PC-3 (cell line): Measurements from ENCODE around the gene AGAP1. TPM values are rescaled to one million over a fixed set of nuclear protein-coding genes. Genes with fewer than 3 reads are reported as not detected.

Experiments
- ATAC-seq: fragments of 200-7000 bp; cut with Tn5 transposase; 2 replicates; pipeline ENCODE4 v1.9.1; 2020; ENCODE audit warnings: mild to moderate bottlenecking, moderate library complexity
- BruUV-seq: library from RNA; stranded (reverse); fragments of 400-500 nt; replicated peaks from 2 replicates; lab custom pipeline; 2021; lab: Mats Ljungman, UMichigan
- CTCF ChIA-PET: fragments of 300-600 bp; sonication (Branson Sonifier 250); formaldehyde crosslinking; loops from one replicate; lab custom pipeline; 2022; ENCODE audit warnings: antibody characterized with exemption; lab: Charles Lee
- POLR2A ChIA-PET: fragments of 300-600 bp; sonication (Branson Sonifier 250); formaldehyde crosslinking; loops from one replicate; lab custom pipeline; 2022; ENCODE audit warnings: antibody characterized with exemption; ENCODE audit not compliant: unreplicated experiment; lab: Charles Lee
- DNase-seq: peaks from one replicate; pipeline ENCODE4 v3.0.0-alpha.2; 2015
- H2AFZ ChIP-seq: fragments of 300-600 bp; sonication (generic); 2 replicates; pipeline ENCODE4 v1.6.0; 2016; ENCODE audit warnings: antibody characterized with exemption, low read length
- H3F3A ChIP-seq: fragments of 300-600 bp; sonication (generic); one replicate; pipeline ENCODE4 v1.6.0; 2017; ENCODE audit warnings: antibody characterized with exemption, low read length, control low read depth, mild to moderate bottlenecking; ENCODE audit not compliant: unreplicated experiment
- H3K27ac ChIP-seq: fragments of 300-600 bp; sonication (generic); 2 replicates; pipeline ENCODE4 v1.5.1; 2016; ENCODE audit warnings: mild to moderate bottlenecking, low read length
- H3K27me3 ChIP-seq: fragments of 300-600 bp; sonication (generic); 2 replicates; pipeline ENCODE4 v1.6.1; 2016; ENCODE audit warnings: low read length, mixed read lengths
- H3K36me3 ChIP-seq: fragments of 300-600 bp; sonication (generic); 2 replicates; pipeline ENCODE4 v1.6.1; 2016; ENCODE audit warnings: low read depth, mixed run types, low read length, mixed read lengths
- H3K4me1 ChIP-seq: fragments of 300-600 bp; sonication (generic); 2 replicates; pipeline ENCODE4 v1.5.1; 2016; ENCODE audit warnings: low read length; ENCODE audit not compliant: insufficient read depth
- H3K4me2 ChIP-seq: fragments of 300-600 bp; sonication (generic); 2 replicates; pipeline ENCODE4 v1.6.0; 2016; ENCODE audit warnings: low read length
- H3K4me3 ChIP-seq: fragments of 300-600 bp; sonication (generic); 2 replicates; pipeline ENCODE4 v1.5.1; 2016; ENCODE audit warnings: mild to moderate bottlenecking, low read length, mixed read lengths
- H3K79me2 ChIP-seq: fragments of 300-600 bp; sonication (generic); 2 replicates; pipeline ENCODE4 v1.6.1; 2017; ENCODE audit warnings: low read length, mixed read lengths
- H3K9ac ChIP-seq: fragments of 300-600 bp; sonication (generic); 2 replicates; pipeline ENCODE4 v1.6.0; 2016; ENCODE audit warnings: mild to moderate bottlenecking, low read length
- H3K9me2 ChIP-seq: fragments of 300-600 bp; sonication (generic); replicated peaks from 2 replicates; pipeline ENCODE4 v1.6.1; 2016; ENCODE audit warnings: mixed run types, low read length, mixed read lengths
- H3K9me3 ChIP-seq: fragments of 300-600 bp; sonication (generic); 2 replicates; pipeline ENCODE4 v1.6.1; 2016; ENCODE audit warnings: low read length, mixed read lengths
- H4K20me1 ChIP-seq: fragments of 300-600 bp; sonication (generic); 2 replicates; pipeline ENCODE4 v1.6.1; 2016; ENCODE audit warnings: low read length, mixed read lengths
- EZH2 ChIP-seq: fragments of 300-600 bp; sonication (generic); IDR thresholded peaks from one replicate; pipeline ENCODE4 v1.6.1; 2017; ENCODE audit warnings: antibody characterized with exemption, mild to moderate bottlenecking, low read length; ENCODE audit not compliant: unreplicated experiment
- EZH2phosphoT487 ChIP-seq: fragments of 300-600 bp; sonication (generic); IDR thresholded peaks from 2 replicates; pipeline ENCODE4 v1.6.1; 2018; ENCODE audit warnings: mild to moderate bottlenecking, antibody characterized with exemption, low read length, borderline replicate concordance
- intact Hi-C: fragments of 100-400 bp; cut with micrococcal nuclease; formaldehyde crosslinking; loops from 2 replicates; pipeline ENCODE4 v1.9.0; 2023
- total RNA-seq: library from RNA; depleted of rRNA; stranded (reverse); fragments of >200 nt; gene quantifications from 2 replicates; pipeline ENCODE4 v1.2.3, GENCODE V29; 2014
- TF ChIP-seq, protein P1 (sequence below): fragments of 300-600 bp; sonication (generic); conservative IDR thresholded peaks from 2 replicates; pipeline ENCODE4 v1.5.1; 2017; ENCODE audit warnings: antibody characterized with exemption, low read depth, mild to moderate bottlenecking, low read length

The AGAP1 gene
- total RNA-seq, 1 experiment from 2014 or later = 31.0 TPM

DNA sequence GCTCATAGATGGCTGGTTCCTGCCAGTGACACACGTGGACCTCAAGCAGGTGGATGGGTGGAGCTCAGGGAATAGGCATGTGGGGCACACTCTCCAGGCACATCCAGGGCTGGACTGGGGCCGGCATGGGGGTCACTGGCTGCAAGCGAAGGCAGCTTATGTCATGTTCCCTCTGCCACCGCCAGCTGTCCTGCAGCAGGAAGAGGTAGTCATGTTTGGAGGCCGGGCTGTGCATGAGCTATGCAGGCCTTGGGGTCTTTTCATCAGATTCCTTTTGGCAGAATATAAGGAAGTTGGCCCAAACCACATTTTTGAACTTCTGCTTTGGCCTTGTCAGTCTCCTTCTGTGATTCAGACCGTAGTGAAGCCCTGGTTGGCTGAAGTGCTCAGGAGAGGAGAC lies 61.5 kb downstream of the AGAP1 start:
- BruUV-seq = no TSS peak
- H3K27me3 ChIP-seq = no peaks in the 10 kb centered on the region
- DNase-seq (no peak), ATAC-seq (no peak)
- peaks cover 8% of the 10 kb centered on the region; the same call in 1 of the 2 replicates for H3K4me1 ChIP-seq
- ChIA-PET POLR2A (no interaction called here), CTCF (no interaction called here)
- intact Hi-C loops = no loop called here
- no peak overlapping the region for H3K27ac ChIP-seq
- no peaks in the 10 kb centered on the region for H3F3A ChIP-seq
- H3K9me3 ChIP-seq = no peaks in the 10 kb centered on the region
- H2AFZ ChIP-seq = no peak overlapping the region
- TF ChIP-seq EZH2 (no peak), EZH2phosphoT487 (no peak)
- TF ChIP-seq, protein P1, sequence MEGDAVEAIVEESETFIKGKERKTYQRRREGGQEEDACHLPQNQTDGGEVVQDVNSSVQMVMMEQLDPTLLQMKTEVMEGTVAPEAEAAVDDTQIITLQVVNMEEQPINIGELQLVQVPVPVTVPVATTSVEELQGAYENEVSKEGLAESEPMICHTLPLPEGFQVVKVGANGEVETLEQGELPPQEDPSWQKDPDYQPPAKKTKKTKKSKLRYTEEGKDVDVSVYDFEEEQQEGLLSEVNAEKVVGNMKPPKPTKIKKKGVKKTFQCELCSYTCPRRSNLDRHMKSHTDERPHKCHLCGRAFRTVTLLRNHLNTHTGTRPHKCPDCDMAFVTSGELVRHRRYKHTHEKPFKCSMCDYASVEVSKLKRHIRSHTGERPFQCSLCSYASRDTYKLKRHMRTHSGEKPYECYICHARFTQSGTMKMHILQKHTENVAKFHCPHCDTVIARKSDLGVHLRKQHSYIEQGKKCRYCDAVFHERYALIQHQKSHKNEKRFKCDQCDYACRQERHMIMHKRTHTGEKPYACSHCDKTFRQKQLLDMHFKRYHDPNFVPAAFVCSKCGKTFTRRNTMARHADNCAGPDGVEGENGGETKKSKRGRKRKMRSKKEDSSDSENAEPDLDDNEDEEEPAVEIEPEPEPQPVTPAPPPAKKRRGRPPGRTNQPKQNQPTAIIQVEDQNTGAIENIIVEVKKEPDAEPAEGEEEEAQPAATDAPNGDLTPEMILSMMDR = no peak
- peaks cover 98% of the 10 kb centered on the region for H3K79me2 ChIP-seq
- no peak overlapping the region for H3K9ac ChIP-seq
- H4K20me1 ChIP-seq = peaks cover 18% of the 10 kb centered on the region
- H3K4me2 ChIP-seq = no peak overlapping the region
- no peaks in the 10 kb centered on the region for H3K36me3 ChIP-seq
- no peaks in the 10 kb centered on the region for H3K9me2 ChIP-seq
- H3K4me3 ChIP-seq = no peak overlapping the region

DNA sequence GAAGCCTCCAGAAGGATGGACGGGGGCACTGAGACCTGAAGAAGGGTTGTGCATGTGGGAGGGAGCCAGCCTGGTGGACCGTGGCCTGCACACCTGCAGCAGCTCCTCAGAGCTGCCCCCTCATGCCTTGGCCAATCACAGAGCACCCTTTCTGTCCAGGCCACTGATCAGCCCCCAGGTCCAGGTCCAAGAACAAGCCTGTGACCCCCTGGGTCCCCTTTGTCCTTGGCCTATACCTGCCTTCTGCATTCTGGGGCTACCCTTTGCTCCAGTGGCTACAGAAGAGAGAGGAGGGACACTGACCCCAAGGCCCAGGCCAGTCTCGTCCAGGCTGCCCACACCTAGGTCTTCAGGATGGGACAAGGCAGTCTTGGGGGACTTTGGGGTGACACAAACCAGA lies 62.2 kb downstream of the AGAP1 start:
- Histone ChIP-seq H3K9ac (no peak overlapping the region), H3K27ac (no peak overlapping the region), H2AFZ (no peak overlapping the region), H3K4me2 (no peak overlapping the region), H3F3A (no peaks in the 10 kb centered on the region), H3K4me1 (peaks cover 8% of the 10 kb centered on the region; the same call in 1 of the 2 replicates), H3K36me3 (no peaks in the 10 kb centered on the region), H3K79me2 (peaks cover 100% of the 10 kb centered on the region), H3K27me3 (no peaks in the 10 kb centered on the region), H3K9me3 (no peaks in the 10 kb centered on the region), H3K4me3 (no peak overlapping the region), H4K20me1 (peaks cover 24% of the 10 kb centered on the region), H3K9me2 (no peaks in the 10 kb centered on the region)
- ChIA-PET CTCF (no interaction called here), POLR2A (no interaction called here)
- intact Hi-C loops = no loop called here
- no peak for ATAC-seq
- BruUV-seq = no TSS peak
- TF ChIP-seq EZH2phosphoT487 (no peak), EZH2 (no peak)
- TF ChIP-seq, protein P1 = no peak
- DNase-seq = no peak

DNA sequence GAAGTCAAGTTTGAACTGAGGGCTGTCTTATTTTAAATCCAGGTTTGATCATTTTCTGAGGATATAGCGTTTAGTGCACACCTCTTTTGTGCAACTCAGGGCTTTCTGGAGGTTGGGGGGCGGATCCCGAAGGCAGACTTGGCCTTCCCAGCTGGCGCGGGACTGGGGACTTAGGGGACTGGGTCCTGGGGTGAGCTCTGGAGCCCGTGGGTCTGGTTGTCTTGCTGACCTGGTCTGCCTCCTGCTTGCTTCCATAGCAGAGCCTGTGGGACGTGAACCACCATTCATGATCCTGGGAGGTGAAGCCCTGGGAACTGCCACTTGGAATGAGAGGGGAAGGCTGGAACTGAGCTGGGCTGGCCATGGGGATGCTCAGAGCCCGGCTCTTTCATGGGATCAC lies 63.1 kb downstream of the AGAP1 start:
- POLR2A ChIA-PET = no interaction called here
- no peak overlapping the region for H2AFZ ChIP-seq
- no peak overlapping the region for H3K9ac ChIP-seq
- CTCF ChIA-PET = no interaction called here
- no peak for DNase-seq
- H3K27ac ChIP-seq = no peak overlapping the region
- peaks cover 100% of the 10 kb centered on the region for H3K79me2 ChIP-seq
- no TSS peak for BruUV-seq
- H3K9me3 ChIP-seq = no peaks in the 10 kb centered on the region
- intact Hi-C loops = no loop called here
- TF ChIP-seq EZH2phosphoT487 (no peak), EZH2 (no peak)
- TF ChIP-seq, protein P1 = no peak
- no peak overlapping the region for H3K4me2 ChIP-seq
- peaks cover 32% of the 10 kb centered on the region for H4K20me1 ChIP-seq
- no peak for ATAC-seq
- H3K27me3 ChIP-seq = no peaks in the 10 kb centered on the region
- H3K4me1 ChIP-seq = peaks cover 4% of the 10 kb centered on the region; the same call in 1 of the 2 replicates
- H3K9me2 ChIP-seq = no peaks in the 10 kb centered on the region
- no peaks in the 10 kb centered on the region for H3K36me3 ChIP-seq
- no peak overlapping the region for H3K4me3 ChIP-seq
- H3F3A ChIP-seq = no peaks in the 10 kb centered on the region
